OCI-LY1 (cell line): ENCODE measurements around the gene THAP8.

Experiments used
- EZH2 ChIP-seq: fragments of 200-600 bp; sonication (generic), shearing (Covaris generic); IDR thresholded peaks from 2 replicates; pipeline ENCODE4 v1.8.0; 2017; ENCODE audit warnings: borderline replicate concordance, mixed run types, mild to moderate bottlenecking, antibody characterized with exemption, low read length, moderate library complexity, mixed read lengths
- TF ChIP-seq, protein P1 (sequence below): fragments of 200-600 bp; sonication (generic), shearing (Covaris generic); IDR thresholded peaks from 2 replicates; pipeline ENCODE4 v1.5.1; 2017; ENCODE audit warnings: mild to moderate bottlenecking, antibody characterized with exemption, low read length, moderate library complexity, mixed read lengths

DNA sequence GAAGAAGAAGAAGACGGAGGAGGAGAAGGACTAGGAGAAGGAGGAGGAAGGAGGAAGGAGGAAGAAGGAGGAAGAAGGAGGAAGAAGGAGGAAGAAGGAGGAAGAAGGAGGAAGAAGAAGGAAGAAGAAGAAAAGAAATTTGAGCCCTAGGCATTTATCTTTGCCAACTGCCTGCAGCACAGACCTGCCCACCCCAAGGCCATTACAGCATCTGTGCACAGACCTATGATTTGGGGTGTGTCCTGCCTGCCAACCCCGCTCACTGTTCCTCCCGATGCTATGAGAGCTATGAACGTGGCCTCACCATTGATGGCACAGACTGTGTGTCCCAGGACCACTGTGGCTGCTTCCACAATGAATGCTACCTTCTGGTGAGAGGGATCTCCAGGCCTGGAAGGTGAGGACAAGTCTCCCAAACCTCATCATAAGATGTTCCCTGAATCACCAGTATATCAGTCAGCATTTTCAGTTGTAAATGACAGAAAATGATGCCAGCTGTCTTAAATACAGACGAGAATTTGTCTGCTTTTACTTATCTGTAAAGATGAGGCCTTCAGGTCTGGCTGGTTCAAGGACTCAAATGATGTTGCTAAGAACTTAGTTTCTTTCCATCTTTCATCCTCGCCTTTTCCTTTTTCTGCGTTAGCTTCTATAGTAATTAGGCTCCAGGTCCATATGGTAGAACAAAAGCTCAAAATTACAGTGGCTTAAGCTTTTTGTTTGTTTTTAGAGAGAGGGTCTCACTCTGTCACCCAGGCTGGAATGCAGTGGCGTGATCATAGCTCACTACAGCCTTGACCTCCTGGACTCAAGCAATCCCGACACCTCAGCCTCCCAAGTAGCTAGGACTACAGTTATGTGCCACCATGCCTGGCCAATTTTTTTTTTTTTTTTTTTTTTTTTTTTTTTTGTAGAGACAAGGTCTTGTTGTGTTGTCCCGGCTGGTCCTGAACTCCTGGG, 63.0 kb downstream of the THAP8 start:
- TF ChIP-seq, protein P1, sequence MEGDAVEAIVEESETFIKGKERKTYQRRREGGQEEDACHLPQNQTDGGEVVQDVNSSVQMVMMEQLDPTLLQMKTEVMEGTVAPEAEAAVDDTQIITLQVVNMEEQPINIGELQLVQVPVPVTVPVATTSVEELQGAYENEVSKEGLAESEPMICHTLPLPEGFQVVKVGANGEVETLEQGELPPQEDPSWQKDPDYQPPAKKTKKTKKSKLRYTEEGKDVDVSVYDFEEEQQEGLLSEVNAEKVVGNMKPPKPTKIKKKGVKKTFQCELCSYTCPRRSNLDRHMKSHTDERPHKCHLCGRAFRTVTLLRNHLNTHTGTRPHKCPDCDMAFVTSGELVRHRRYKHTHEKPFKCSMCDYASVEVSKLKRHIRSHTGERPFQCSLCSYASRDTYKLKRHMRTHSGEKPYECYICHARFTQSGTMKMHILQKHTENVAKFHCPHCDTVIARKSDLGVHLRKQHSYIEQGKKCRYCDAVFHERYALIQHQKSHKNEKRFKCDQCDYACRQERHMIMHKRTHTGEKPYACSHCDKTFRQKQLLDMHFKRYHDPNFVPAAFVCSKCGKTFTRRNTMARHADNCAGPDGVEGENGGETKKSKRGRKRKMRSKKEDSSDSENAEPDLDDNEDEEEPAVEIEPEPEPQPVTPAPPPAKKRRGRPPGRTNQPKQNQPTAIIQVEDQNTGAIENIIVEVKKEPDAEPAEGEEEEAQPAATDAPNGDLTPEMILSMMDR, result no peak
- TF ChIP-seq EZH2, result no peak
